Thyroid gland (tissue), 4 donors: ENCODE results near the gene SLC6A19. TPM values are rescaled to one million over a fixed set of nuclear protein-coding genes. Genes with fewer than 3 reads are reported as not detected.

Experiments
- DNase-seq, 2 donors: peaks; one replicate each; pipeline ENCODE4 v3.0.0-alpha.2; 2019
- H3K27ac ChIP-seq, 3 donors: fragments of 200-600 bp; sonication (generic); 1 replicate in 2 of 3; 2 replicates in 1 of 3; pipeline ENCODE4 v1.5.1; 2016 to 2019; ENCODE audit warnings: mild to moderate bottlenecking in 1 of 3, moderate library complexity in 1 of 3
- H3K27me3 ChIP-seq: fragments of 200-600 bp; sonication (generic); one replicate; pipeline ENCODE4 v1.5.1; 2019
- H3K36me3 ChIP-seq, 2 donors: fragments of 200-600 bp; sonication (generic); one replicate each; pipeline ENCODE4 v1.5.1; 2016 to 2019
- H3K4me1 ChIP-seq, 2 donors: fragments of 200-600 bp; sonication (generic); one replicate each; pipeline ENCODE4 v1.5.1; 2017 to 2019
- H3K4me3 ChIP-seq, 3 donors: fragments of 200-600 bp; sonication (generic); replicated peaks in 1 of 3; 1 replicate in 2 of 3; 2 replicates in 1 of 3; pipeline ENCODE4 v1.5.1; 2016; ENCODE audit warnings: mild to moderate bottlenecking in 1 of 3
- H3K9me3 ChIP-seq: fragments of 200-600 bp; sonication (generic); one replicate; pipeline ENCODE4 v1.5.1; 2017
- CTCF ChIP-seq, 6 experiments: fragments of 200-600 bp in 3 of 6; fragments of 450-650 bp in 3 of 6; sonication (generic) in 3 of 6; IDR thresholded peaks; one replicate each; pipeline ENCODE4 v1.5.1; 2016 to 2019; ENCODE audit warnings: antibody characterized with exemption in 6 of 6, mild to moderate bottlenecking in 2 of 6, inconsistent platforms in 1 of 6, moderate library complexity in 1 of 6
- POLR2A ChIP-seq, 2 donors: fragments of 450-650 bp; IDR thresholded peaks; one replicate each; pipeline ENCODE4 v1.6.1; 2017; ENCODE audit warnings: antibody characterized with exemption in 2 of 2, mild to moderate bottlenecking in 2 of 2, moderate library complexity in 1 of 2
- WGBS, 2 donors: methylation state at CpG; one replicate each; pipeline ENCODE4 v1.1.5; 2017; 5-methylcytosine and 5-hydroxymethylcytosine counted together
- intact Hi-C: fragments of 100-400 bp; cut with DNase I; formaldehyde crosslinking; loops from one replicate; pipeline ENCODE4 v1.15.1; 2023
- total RNA-seq, 4 donors: library from RNA; depleted of rRNA; stranded (reverse); fragments of >200 nt; gene quantifications; one replicate each; pipeline ENCODE4 v1.2.3, GENCODE V29; 2016

Gene SLC6A19
- total RNA-seq, 4 donors from 2014 or later: not detected

DNA sequence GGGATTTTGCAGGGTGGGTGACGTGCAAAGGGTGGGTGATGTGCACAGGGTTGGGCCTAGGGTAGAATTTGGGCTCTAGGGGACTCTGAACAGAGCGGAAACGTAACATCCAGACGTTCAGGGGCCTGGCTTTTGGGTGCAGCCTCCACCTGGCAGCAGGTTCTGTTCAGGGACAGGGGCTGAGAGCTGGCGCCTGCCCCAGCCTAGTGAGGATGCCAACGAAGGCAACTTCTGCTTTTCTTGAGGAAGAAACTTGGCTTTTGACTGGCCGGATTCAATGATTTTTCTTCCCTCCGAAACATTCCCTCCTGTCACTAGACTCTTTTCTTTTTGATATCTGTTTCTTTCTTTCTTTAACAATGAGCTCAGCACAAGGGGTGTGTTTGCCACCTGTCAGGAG lies 38.6 kb upstream of the SLC6A19 start:
- DNase-seq: no peak
- intact Hi-C loops: no loop called here
- TF ChIP-seq CTCF (IDR thresholded peaks at IDR 0.05) (no peak), POLR2A (IDR thresholded peaks at IDR 0.05) (no peak)
- Histone ChIP-seq H3K9me3 (no peaks in the 10 kb centered on the region), H3K4me1 (peaks cover 0 to 14% of the 10 kb centered on the region in 2 donors), H3K4me3 (no peak overlapping the region), H3K27ac (no peak overlapping the region), H3K36me3 (no peaks in the 10 kb centered on the region), H3K27me3 (no peaks in the 10 kb centered on the region)
- 74 to 80% methylated on average over 7 to 8 of the region's 8 CpGs for WGBS, 2 donors

DNA sequence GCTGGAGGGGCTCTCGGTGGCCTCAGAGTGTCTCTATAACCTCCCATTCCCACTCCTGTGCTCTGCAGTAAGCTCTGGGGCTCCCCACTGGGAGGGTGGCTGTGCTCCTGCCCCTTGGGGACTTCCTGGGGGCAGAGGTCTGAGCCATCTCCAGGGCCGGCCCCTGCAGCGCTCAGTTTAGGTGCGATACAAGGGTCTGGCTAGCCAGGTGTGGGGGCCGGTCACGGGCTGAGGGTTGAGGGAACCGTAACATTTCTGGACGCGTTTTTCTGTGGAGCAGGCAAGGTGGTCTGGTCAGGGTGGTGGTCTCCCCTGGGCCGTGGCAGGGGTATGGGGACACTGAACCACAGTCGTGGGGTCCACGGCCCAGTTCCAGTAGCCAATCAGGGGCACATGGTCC lies 38.0 kb upstream of the SLC6A19 start:
- 86 to 95% methylated on average over 10 to 11 of the region's 12 CpGs for WGBS, 2 donors
- intact Hi-C loops: no loop called here

DNA sequence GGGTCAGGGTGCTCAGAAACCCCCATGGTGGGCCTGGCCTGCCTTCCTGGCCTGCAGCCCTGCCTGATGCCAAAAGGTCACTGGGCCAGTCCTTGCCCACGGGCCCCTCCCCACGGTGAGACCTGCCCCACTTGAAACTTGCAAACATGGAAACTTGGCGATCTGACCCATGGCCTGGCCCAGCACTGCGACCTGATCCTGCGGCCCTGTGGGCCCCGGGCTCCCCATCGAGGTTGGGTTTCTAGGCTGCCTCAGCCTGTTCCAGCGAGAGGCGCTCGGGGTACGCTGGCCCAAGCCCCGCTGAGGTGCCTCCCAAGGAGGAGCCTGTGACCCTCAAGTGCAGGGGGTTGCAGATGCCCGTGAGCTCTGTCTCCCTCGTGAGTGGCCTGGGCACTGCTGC lies 37.5 kb upstream of the SLC6A19 start:
- Histone ChIP-seq H3K4me3 (no peak overlapping the region), H3K27ac (no peak overlapping the region), H3K36me3 (no peaks in the 10 kb centered on the region), H3K27me3 (no peaks in the 10 kb centered on the region), H3K4me1 (peaks cover 0 to 25% of the 10 kb centered on the region in 2 donors), H3K9me3 (no peaks in the 10 kb centered on the region)
- no peak for DNase-seq
- 82 to 97% methylated on average over 10 to 13 of the region's 14 CpGs for WGBS, 2 donors
- intact Hi-C loops: no loop called here
- TF ChIP-seq CTCF (IDR thresholded peaks at IDR 0.05) (no peak), POLR2A (IDR thresholded peaks at IDR 0.05) (no peak)

More for the DNA sequence above, 38.0 kb upstream of the SLC6A19 start:
- Histone ChIP-seq H3K4me3 (no peak overlapping the region), H3K27me3 (no peaks in the 10 kb centered on the region), H3K4me1 (peaks cover 0 to 20% of the 10 kb centered on the region in 2 donors), H3K9me3 (no peaks in the 10 kb centered on the region), H3K36me3 (no peaks in the 10 kb centered on the region), H3K27ac (no peak overlapping the region)
- no peak for DNase-seq
- TF ChIP-seq CTCF (IDR thresholded peaks at IDR 0.05) (no peak), POLR2A (IDR thresholded peaks at IDR 0.05) (no peak)

- H3K4me3 ChIP-seq: no peak overlapping the region
- H3K4me1 ChIP-seq: peaks cover 4 to 31% of the 10 kb centered on the region in 2 donors
- no peaks in the 10 kb centered on the region for H3K36me3 ChIP-seq
- no peaks in the 10 kb centered on the region for H3K9me3 ChIP-seq
- no peak for TF ChIP-seq POLR2A (IDR thresholded peaks at IDR 0.05)
- TF ChIP-seq CTCF (IDR thresholded peaks at IDR 0.05): no peak
- no peaks in the 10 kb centered on the region for H3K27me3 ChIP-seq
- DNase-seq: no peak
- 74 to 79% methylated on average over 17 to 24 of the region's 27 CpGs for WGBS, 2 donors
- H3K27ac ChIP-seq: no peak overlapping the region
- intact Hi-C loops: loop anchor here (5.0 kb wide), 1 partner anchor 477 kb away; no protein-coding TSS in a partner anchor
Observed at GRCh38 chr5:1164696-1165630, 36.4 kb upstream of the SLC6A19 start.

DNA sequence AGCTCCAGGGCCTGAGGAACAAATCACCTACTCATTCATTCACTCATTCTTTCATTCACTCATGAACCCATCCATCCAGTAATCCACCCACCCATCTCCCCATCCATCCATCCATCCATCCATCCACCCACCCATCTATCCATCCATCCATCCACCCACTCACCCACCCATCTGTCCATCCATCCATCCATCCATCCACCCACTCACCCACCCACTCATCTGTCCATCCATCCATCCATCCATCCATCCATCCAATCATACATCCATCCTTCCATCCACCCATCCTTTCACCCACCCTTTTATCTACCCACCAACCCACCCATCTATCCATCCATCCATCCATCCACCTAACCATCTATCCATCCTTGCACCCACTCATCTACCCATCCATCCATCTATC lies 35.5 kb upstream of the SLC6A19 start:
- TF ChIP-seq POLR2A (IDR thresholded peaks at IDR 0.05): no peak
- TF ChIP-seq CTCF (IDR thresholded peaks at IDR 0.05): no peak
- Histone ChIP-seq H3K27ac (no peak overlapping the region), H3K27me3 (no peaks in the 10 kb centered on the region), H3K9me3 (no peaks in the 10 kb centered on the region), H3K36me3 (no peaks in the 10 kb centered on the region), H3K4me1 (peaks cover 4 to 31% of the 10 kb centered on the region in 2 donors), H3K4me3 (no peak overlapping the region)
- DNase-seq: no peak
- intact Hi-C loops: loop anchor here (5.0 kb wide), 1 partner anchor 476 kb away; no protein-coding TSS in a partner anchor
